Hypothalamus (tissue), 51 donors: ENCODE results near the gene CYTH4.

ENCODE experiments used
- DNase-seq, 51 donors: peaks; one replicate each; lab custom pipeline; 2025; lab: John Stamatoyannopoulos, UW

The CYTH4 gene

GRCh38 chr22:37269936-37270678 lies 12.2 kb upstream of the CYTH4 start:
- no peak for DNase-seq

GRCh38 chr22:37270928-37271650 lies 11.2 kb upstream of the CYTH4 start:
- no peak for DNase-seq

- no peak for DNase-seq
Observed at GRCh38 chr22:37273126-37273845, 9.0 kb upstream of the CYTH4 start.

- DNase-seq, result no peak
Observed at GRCh38 chr22:37273846-37274225, 8.5 kb upstream of the CYTH4 start.

GRCh38 chr22:37274380-37274862 lies 7.9 kb upstream of the CYTH4 start:
- DNase-seq, result peak in 18 of 51 donors; percentile 8 to 52 (median 28)

GRCh38 chr22:37275134-37275533 lies 7.2 kb upstream of the CYTH4 start:
- DNase-seq, result no peak

- DNase-seq, result no peak
Observed at GRCh38 chr22:37275622-37276021, 6.7 kb upstream of the CYTH4 start.

GRCh38 chr22:37276776-37277175 lies 5.5 kb upstream of the CYTH4 start:
- no peak for DNase-seq

- no peak for DNase-seq
Observed at GRCh38 chr22:37277384-37277783, 4.9 kb upstream of the CYTH4 start.

- no peak for DNase-seq
Observed at GRCh38 chr22:37278261-37278660, 4.0 kb upstream of the CYTH4 start.

- no peak for DNase-seq
Observed at GRCh38 chr22:37279331-37280181, 2.8 kb upstream of the CYTH4 start.

- DNase-seq, result no peak
Observed at GRCh38 chr22:37280718-37281117, 1.6 kb upstream of the CYTH4 start.

GRCh38 chr22:37281195-37281594 lies 1.1 kb upstream of the CYTH4 start:
- DNase-seq, result no peak

GRCh38 chr22:37281646-37282384 lies 493 bp upstream of the CYTH4 start:
- no peak for DNase-seq

GRCh38 chr22:37283393-37283937 lies 1.2 kb downstream of the CYTH4 start:
- peak in 2 of 51 donors; percentile 9 to 16 for DNase-seq

GRCh38 chr22:37284126-37284804 lies 2.0 kb downstream of the CYTH4 start:
- DNase-seq, result no peak

- peak in 30 of 51 donors; percentile 10 to 59 (median 32) for DNase-seq
Observed at GRCh38 chr22:37284805-37285355, 2.6 kb downstream of the CYTH4 start.

- no peak for DNase-seq
Observed at GRCh38 chr22:37285937-37286336, 3.6 kb downstream of the CYTH4 start.

- DNase-seq, result no peak
Observed at GRCh38 chr22:37287550-37287951, 5.2 kb downstream of the CYTH4 start.
